ENCODE results near the gene CNTN3.

CNTN3 gene

GRCh38 chr3:74613060-74613459, 1.4 kb downstream of the CNTN3 start:
- POLR2A ChIA-PET: no interaction called here
- H3K4me3 ChIP-seq (ENCODE audit: low read depth, low read length): peak overlapping the region; percentile 40; the same call in 1 of the 2 replicates
- H3K36me3 ChIP-seq (ENCODE audit: control insufficient read depth in 2 of 2, insufficient read depth in 1 of 2, low read length in 2 of 2): no peaks in the 10 kb centered on the region
- no peak overlapping the region for H3K27ac ChIP-seq (ENCODE audit: extremely low read depth, low read depth, low read length)
- H3K9me3 ChIP-seq (ENCODE audit: control insufficient read depth, insufficient read depth, low read depth, low read length): no peaks in the 10 kb centered on the region
- CTCF ChIA-PET: no interaction called here
- H3K4me1 ChIP-seq (ENCODE audit: control insufficient read depth, insufficient read depth, low read length): no peaks in the 10 kb centered on the region
- no peak for TF ChIP-seq OVOL3 (tag by site-specific recombination; IDR thresholded peaks at IDR 0.05)
- TF ChIP-seq ZFP41 (tag by site-specific recombination; IDR thresholded peaks at IDR 0.05; ENCODE audit: borderline replicate concordance): no peak
- no peak for TF ChIP-seq ZNF133 (tag by site-specific recombination; IDR thresholded peaks at IDR 0.05)
- no peak for TF ChIP-seq ZNF830 (tag by site-specific recombination; IDR thresholded peaks at IDR 0.05; ENCODE audit: low read depth)
- no peak for TF ChIP-seq ZNF621 (tag by site-specific recombination; IDR thresholded peaks at IDR 0.05)
- no peak for TF ChIP-seq GLI4 (tag by site-specific recombination; IDR thresholded peaks at IDR 0.05)
- no peak for TF ChIP-seq ZNF202 (tag by site-specific recombination; IDR thresholded peaks at IDR 0.05; ENCODE audit: borderline replicate concordance)
- no peak for TF ChIP-seq ZNF354C (tag by site-specific recombination; IDR thresholded peaks at IDR 0.05; ENCODE audit: borderline replicate concordance, low read depth)
- TF ChIP-seq, protein P1, sequence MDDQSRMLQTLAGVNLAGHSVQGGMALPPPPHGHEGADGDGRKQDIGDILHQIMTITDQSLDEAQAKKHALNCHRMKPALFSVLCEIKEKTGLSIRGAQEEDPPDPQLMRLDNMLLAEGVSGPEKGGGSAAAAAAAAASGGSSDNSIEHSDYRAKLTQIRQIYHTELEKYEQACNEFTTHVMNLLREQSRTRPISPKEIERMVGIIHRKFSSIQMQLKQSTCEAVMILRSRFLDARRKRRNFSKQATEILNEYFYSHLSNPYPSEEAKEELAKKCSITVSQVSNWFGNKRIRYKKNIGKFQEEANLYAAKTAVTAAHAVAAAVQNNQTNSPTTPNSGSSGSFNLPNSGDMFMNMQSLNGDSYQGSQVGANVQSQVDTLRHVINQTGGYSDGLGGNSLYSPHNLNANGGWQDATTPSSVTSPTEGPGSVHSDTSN (CRISPR knock-in tag; IDR thresholded peaks at IDR 0.05): no peak
- no peak for TF ChIP-seq ZNF248 (tag by site-specific recombination; IDR thresholded peaks at IDR 0.05)
- TF ChIP-seq ZNF473 (tag by site-specific recombination; IDR thresholded peaks at IDR 0.05): no peak
- no peak for TF ChIP-seq HOXA7 (CRISPR knock-in tag; IDR thresholded peaks at IDR 0.05; ENCODE audit: borderline replicate concordance)
- no peak for TF ChIP-seq ZNF404 (tag by site-specific recombination; IDR thresholded peaks at IDR 0.05)

DNA sequence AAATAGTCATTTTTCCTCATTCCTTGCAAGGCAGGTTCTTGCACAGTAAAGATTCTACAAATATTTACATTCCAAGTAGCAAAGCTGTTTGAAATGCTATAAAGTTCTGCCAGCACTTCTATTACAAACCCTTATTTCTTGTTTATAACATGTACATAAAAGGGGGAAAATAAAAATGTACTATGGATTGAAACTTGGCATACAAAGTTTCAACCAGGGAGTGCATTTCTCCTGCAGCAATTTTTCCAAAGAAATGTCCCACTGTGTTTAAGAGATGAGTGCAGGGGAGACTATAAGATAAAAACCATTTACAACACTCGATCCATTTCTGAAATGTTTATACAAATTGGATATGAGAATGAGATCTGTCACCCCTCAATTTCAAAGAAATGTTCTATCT, 3.3 kb downstream of the CNTN3 start:
- ChIA-PET CTCF (no interaction called here), POLR2A (no interaction called here)
- H3K4me1 ChIP-seq (ENCODE audit: control insufficient read depth, insufficient read depth, low read length): no peaks in the 10 kb centered on the region
- no peaks in the 10 kb centered on the region for H3K36me3 ChIP-seq (ENCODE audit: control insufficient read depth in 2 of 2, insufficient read depth in 1 of 2, low read length in 2 of 2)
- no peaks in the 10 kb centered on the region for H3K9me3 ChIP-seq (ENCODE audit: control insufficient read depth, insufficient read depth, low read depth, low read length)
- H3K4me3 ChIP-seq (ENCODE audit: low read depth, low read length): no peak overlapping the region
- H3K27ac ChIP-seq (ENCODE audit: extremely low read depth, low read depth, low read length): no peak overlapping the region
- TF ChIP-seq ZNF530 (tag by site-specific recombination; IDR thresholded peaks at IDR 0.05; ENCODE audit: low read depth) (no peak), ZBTB49 (tag by site-specific recombination; IDR thresholded peaks at IDR 0.05; ENCODE audit: low read depth) (no peak), ZNF2 (tag by site-specific recombination; IDR thresholded peaks at IDR 0.05) (no peak), ZNF157 (tag by site-specific recombination; IDR thresholded peaks at IDR 0.05) (no peak), ZNF239 (tag by site-specific recombination; IDR thresholded peaks at IDR 0.05) (no peak), ZNF639 (tag by site-specific recombination; IDR thresholded peaks at IDR 0.05) (no peak), ZNF560 (tag by site-specific recombination; IDR thresholded peaks at IDR 0.05; ENCODE audit: borderline replicate concordance) (no peak), ZNF777 (tag by site-specific recombination; IDR thresholded peaks at IDR 0.05; ENCODE audit: borderline replicate concordance) (no peak), SP2 (tag by site-specific recombination; IDR thresholded peaks at IDR 0.05) (no peak), ZNF580 (tag by site-specific recombination; IDR thresholded peaks at IDR 0.05) (no peak), GLI2 (tag by site-specific recombination; IDR thresholded peaks at IDR 0.05; ENCODE audit: borderline replicate concordance, low read depth) (no peak), EGR2 (tag by site-specific recombination; IDR thresholded peaks at IDR 0.05; ENCODE audit: low read depth) (no peak), ZNF658 (tag by site-specific recombination; IDR thresholded peaks at IDR 0.05) (no peak)
- TF ChIP-seq, protein P2, sequence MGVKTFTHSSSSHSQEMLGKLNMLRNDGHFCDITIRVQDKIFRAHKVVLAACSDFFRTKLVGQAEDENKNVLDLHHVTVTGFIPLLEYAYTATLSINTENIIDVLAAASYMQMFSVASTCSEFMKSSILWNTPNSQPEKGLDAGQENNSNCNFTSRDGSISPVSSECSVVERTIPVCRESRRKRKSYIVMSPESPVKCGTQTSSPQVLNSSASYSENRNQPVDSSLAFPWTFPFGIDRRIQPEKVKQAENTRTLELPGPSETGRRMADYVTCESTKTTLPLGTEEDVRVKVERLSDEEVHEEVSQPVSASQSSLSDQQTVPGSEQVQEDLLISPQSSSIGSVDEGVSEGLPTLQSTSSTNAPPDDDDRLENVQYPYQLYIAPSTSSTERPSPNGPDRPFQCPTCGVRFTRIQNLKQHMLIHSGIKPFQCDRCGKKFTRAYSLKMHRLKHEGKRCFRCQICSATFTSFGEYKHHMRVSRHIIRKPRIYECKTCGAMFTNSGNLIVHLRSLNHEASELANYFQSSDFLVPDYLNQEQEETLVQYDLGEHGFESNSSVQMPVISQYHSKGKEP (tag by site-specific recombination; IDR thresholded peaks at IDR 0.05): no peak
